MM.1S (cell line): ENCODE data around the gene COL5A2.

ENCODE experiments used
- CTCF ChIP-seq: fragments of 300-600 bp; sonication (generic); IDR thresholded peaks from 2 replicates; pipeline ENCODE4 v1.5.1; 2016; ENCODE audit warnings: antibody characterized with exemption, low read length, mixed read lengths
- EZH2 ChIP-seq: fragments of 300-600 bp; sonication (generic); optimal IDR thresholded peaks from 2 replicates; pipeline ENCODE3; 2017; ENCODE audit warnings: low read depth, mild to moderate bottlenecking, antibody characterized with exemption, low read length, mixed read lengths

GRCh38 chr2:189163889-189164288, 15.7 kb downstream of the COL5A2 start:
- no peak for TF ChIP-seq CTCF
- TF ChIP-seq EZH2: no peak
